A673 (cell line): Measurements from ENCODE around the gene CDHR3. TPM values are rescaled to one million over a fixed set of nuclear protein-coding genes. Genes with fewer than 3 reads are reported as not detected.
"Not testable (repeated sequence)": the region's sequence is repeated elsewhere in the genome, so short reads cannot be mapped to it uniquely, and the experiment has no call there.

ENCODE experiments used
- BruUV-seq: library from RNA; stranded (reverse); fragments of 400-500 nt; replicated peaks from 2 replicates; lab custom pipeline; 2021; lab: Mats Ljungman, UMichigan
- CTCF ChIA-PET: fragments of 300-600 bp; sonication (Branson Sonifier 250); formaldehyde crosslinking; loops from one replicate; lab custom pipeline; 2022; ENCODE audit warnings: antibody characterized with exemption; lab: Charles Lee
- POLR2A ChIA-PET: fragments of 300-600 bp; sonication (Branson Sonifier 250); formaldehyde crosslinking; loops from one replicate; lab custom pipeline; 2022; ENCODE audit warnings: antibody characterized with exemption; ENCODE audit not compliant: low non-redundant PET; lab: Charles Lee
- DNase-seq: peaks from one replicate; pipeline ENCODE4 v3.0.0-alpha.2; 2015; ENCODE audit warnings: low spot score
- H3K27ac ChIP-seq: fragments of 200-600 bp; sonication (generic); 2 replicates; pipeline ENCODE4 v1.5.1; 2016; ENCODE audit warnings: mixed run types, low read depth, mild to moderate bottlenecking, mixed read lengths, antibody characterized with exemption, low read length; ENCODE audit not compliant: poor library complexity, severe bottlenecking
- H3K27me3 ChIP-seq: fragments of 200-600 bp; sonication (generic); replicated peaks from 2 replicates; pipeline ENCODE4 v1.6.1; 2017; ENCODE audit warnings: mixed run types, low read depth, mild to moderate bottlenecking, mixed read lengths, antibody characterized with exemption, low read length; ENCODE audit not compliant: insufficient read depth, poor library complexity
- H3K36me3 ChIP-seq: fragments of 200-600 bp; sonication (generic); 2 replicates; pipeline ENCODE4 v1.6.1; 2016; ENCODE audit warnings: mixed run types, mild to moderate bottlenecking, mixed read lengths, antibody characterized with exemption, low read length; ENCODE audit not compliant: insufficient read depth, poor library complexity, severe bottlenecking
- H3K4me1 ChIP-seq: fragments of 200-600 bp; sonication (generic); 2 replicates; pipeline ENCODE4 v1.6.1; 2017; ENCODE audit warnings: mixed run types, mild to moderate bottlenecking, mixed read lengths, antibody characterized with exemption, low read length; ENCODE audit not compliant: insufficient read depth, poor library complexity, severe bottlenecking
- H3K4me3 ChIP-seq: fragments of 200-600 bp; sonication (generic); 2 replicates; pipeline ENCODE4 v1.5.1; 2016; ENCODE audit warnings: low read depth, mixed run types, mild to moderate bottlenecking, mixed read lengths, low read length; ENCODE audit not compliant: poor library complexity, severe bottlenecking
- H3K9me3 ChIP-seq: fragments of 200-600 bp; sonication (generic); 2 replicates; pipeline ENCODE4 v1.6.1; 2016; ENCODE audit warnings: mixed run types, low read depth, mild to moderate bottlenecking, mixed read lengths, antibody characterized with exemption, low read length; ENCODE audit not compliant: poor library complexity, severe bottlenecking
- CTCF ChIP-seq: fragments of 300-800, 200-600 bp; sonication (generic); conservative IDR thresholded peaks from 2 replicates; pipeline ENCODE4 v1.5.1; 2017; ENCODE audit warnings: low read depth, mild to moderate bottlenecking, antibody characterized with exemption, low read length, moderate library complexity, mixed read lengths
- EZH2 ChIP-seq: fragments of 200-600 bp; sonication (generic); IDR thresholded peaks from 2 replicates; pipeline ENCODE4 v1.6.1; 2017; ENCODE audit warnings: borderline replicate concordance, low read depth, mild to moderate bottlenecking, mixed read lengths, antibody characterized with exemption, low read length; ENCODE audit not compliant: poor library complexity, severe bottlenecking
- intact Hi-C: fragments of 100-400 bp; cut with micrococcal nuclease; formaldehyde crosslinking; loops from one replicate; pipeline ENCODE4 v1.10.0; 2022; ENCODE audit not compliant: unreplicated experiment
- total RNA-seq: library from RNA; stranded (reverse); gene quantifications from 2 replicates; pipeline ENCODE4 v1.2.3, GENCODE V29; 2021

The CDHR3 gene
- total RNA-seq, 1 experiment from 2014 or later: 13.9 TPM

- no peaks in the 10 kb centered on the region for H3K36me3 ChIP-seq
- intact Hi-C loops: no loop called here
- no TSS peak for BruUV-seq
- POLR2A ChIA-PET: no interaction called here
- CTCF ChIA-PET: no interaction called here
- DNase-seq: no peak
- H3K4me3 ChIP-seq: no peak overlapping the region
- H3K27me3 ChIP-seq: no peaks in the 10 kb centered on the region
- H3K27ac ChIP-seq: no peak overlapping the region
- H3K4me1 ChIP-seq: no peaks in the 10 kb centered on the region
- H3K9me3 ChIP-seq: no peaks in the 10 kb centered on the region
- no peak for TF ChIP-seq EZH2
- no peak for TF ChIP-seq CTCF
Observed at GRCh38 chr7:105979405-105979804, 16.3 kb downstream of the CDHR3 start.

GRCh38 chr7:105980645-105981396, 17.8 kb downstream of the CDHR3 start:
- BruUV-seq: no TSS peak
- TF ChIP-seq EZH2 (no peak), CTCF (no peak)
- H3K4me1 ChIP-seq: peaks cover 12% of the 10 kb centered on the region
- no peak overlapping the region for H3K4me3 ChIP-seq
- ChIA-PET CTCF (no interaction called here), POLR2A (no interaction called here)
- H3K27ac ChIP-seq: no peak overlapping the region
- no peaks in the 10 kb centered on the region for H3K9me3 ChIP-seq
- no peak for DNase-seq
- H3K27me3 ChIP-seq: no peaks in the 10 kb centered on the region
- intact Hi-C loops: no loop called here
- H3K36me3 ChIP-seq: no peaks in the 10 kb centered on the region

- BruUV-seq: no TSS peak
- no peaks in the 10 kb centered on the region for H3K27me3 ChIP-seq
- ChIA-PET POLR2A (no interaction called here), CTCF (no interaction called here)
- H3K4me3 ChIP-seq: no peak overlapping the region
- no peak for DNase-seq
- intact Hi-C loops: no loop called here
- no peak overlapping the region for H3K27ac ChIP-seq
- no peaks in the 10 kb centered on the region for H3K9me3 ChIP-seq
- H3K36me3 ChIP-seq: no peaks in the 10 kb centered on the region
- TF ChIP-seq EZH2 (no peak), CTCF (no peak)
- peaks cover 21% of the 10 kb centered on the region for H3K4me1 ChIP-seq
Observed at GRCh38 chr7:105982388-105982787, 19.3 kb downstream of the CDHR3 start.

- DNase-seq, H3K27ac ChIP-seq, H3K4me3 ChIP-seq, H3K27me3 ChIP-seq, H3K9me3 ChIP-seq, H3K36me3 ChIP-seq, intact Hi-C loops, BruUV-seq: not testable (repeated sequence)
- H3K4me1 ChIP-seq: peaks cover 32% of the 10 kb centered on the region
- ChIA-PET POLR2A (interaction anchor here (0.6 kb wide), 1 partner anchor 107 kb away, joined by 3 read pairs; no protein-coding TSS in a partner anchor), CTCF (interaction anchor here (0.6 kb wide), 1 partner anchor 752 kb away, joined by 3 read pairs; no protein-coding TSS in a partner anchor)
Observed at GRCh38 chr7:105984808-105985207, 21.7 kb downstream of the CDHR3 start.
